Fibroblast of lung (primary cell): ENCODE results near the gene WWTR1. TPM values are rescaled to one million over a fixed set of nuclear protein-coding genes. Genes with fewer than 3 reads are reported as not detected.

Experiments used
- DNase-seq, 2 donors: peaks; one replicate each; pipeline versions ENCODE4 v3.0.0 to v3.0.0-alpha.2; 2010; ENCODE audit warnings: low read depth in 2 of 2
- H2AFZ ChIP-seq: 2 replicates; pipeline ENCODE4 v1.5.1; 2012; ENCODE audit warnings: low read length, control low read depth, inconsistent platforms
- H3K27ac ChIP-seq: 2 replicates; pipeline ENCODE4 v1.5.1; 2011; ENCODE audit warnings: low read length, control low read depth; ENCODE audit not compliant: insufficient read depth
- H3K27me3 ChIP-seq: 2 replicates; pipeline ENCODE4 v1.5.1; 2011; ENCODE audit warnings: mild to moderate bottlenecking, low read length; ENCODE audit not compliant: control insufficient read depth, insufficient read depth
- H3K36me3 ChIP-seq: 2 replicates; pipeline ENCODE4 v1.5.1; 2011; ENCODE audit warnings: low read length; ENCODE audit not compliant: control insufficient read depth, insufficient read depth
- H3K4me1 ChIP-seq: 2 replicates; pipeline ENCODE4 v1.5.1; 2011; ENCODE audit warnings: low read length; ENCODE audit not compliant: control insufficient read depth, insufficient read depth; ENCODE audit errors: extremely low read depth
- H3K4me2 ChIP-seq: 2 replicates; pipeline ENCODE4 v1.5.1; 2011; ENCODE audit warnings: low read length, control low read depth; ENCODE audit not compliant: insufficient read depth; ENCODE audit errors: extremely low read depth
- H3K4me3 ChIP-seq, 4 experiments: fragments of 200-600 bp in 1 of 4; sonication (generic) in 1 of 4; replicated peaks in 1 of 4; 2 replicates each; pipeline ENCODE4 v1.5.1; 2011 to 2016; ENCODE audit warnings: low read length in 4 of 4, low read depth in 3 of 4, mild to moderate bottlenecking in 3 of 4, control low read depth in 2 of 4, inconsistent platforms in 1 of 4, mixed read lengths in 1 of 4; ENCODE audit not compliant: insufficient read depth in 1 of 4; ENCODE audit errors: control extremely low read depth in 1 of 4
- H3K79me2 ChIP-seq: 2 replicates; pipeline ENCODE4 v1.5.1; 2012; ENCODE audit warnings: mild to moderate bottlenecking, low read length, inconsistent platforms; ENCODE audit not compliant: control insufficient read depth, insufficient read depth
- H3K9ac ChIP-seq: 2 replicates; pipeline ENCODE4 v1.5.1; 2011; ENCODE audit warnings: mild to moderate bottlenecking, low read length, control low read depth; ENCODE audit not compliant: insufficient read depth
- H3K9me3 ChIP-seq: 2 replicates; pipeline ENCODE4 v1.5.1; 2012; ENCODE audit warnings: low read depth, low read length; ENCODE audit not compliant: control insufficient read depth, insufficient read depth
- H4K20me1 ChIP-seq: 2 replicates; pipeline ENCODE4 v1.5.1; 2011; ENCODE audit warnings: low read length; ENCODE audit not compliant: control insufficient read depth, insufficient read depth; ENCODE audit errors: extremely low read depth
- CTCF ChIP-seq, 2 donors: IDR thresholded peaks in 1 of 2; conservative IDR thresholded peaks in 1 of 2; 1 replicate in 1 of 2; 2 replicates in 1 of 2; pipeline ENCODE4 v1.5.1; 2011 to 2012; ENCODE audit warnings: low read length in 2 of 2, control low read depth in 1 of 2, inconsistent platforms in 1 of 2, low read depth in 1 of 2, mild to moderate bottlenecking in 1 of 2
- EZH2 ChIP-seq: IDR thresholded peaks from 2 replicates; pipeline ENCODE4 v1.5.1; 2012; ENCODE audit warnings: low read length, control low read depth, mild to moderate bottlenecking; ENCODE audit errors: missing control alignments
- polyA plus RNA-seq, 2 donors: library from polyadenylated mRNA; depleted of rRNA in 1 of 2; stranded (reverse) in 1 of 2; unstranded in 1 of 2; fragments of >200 nt; gene quantifications; 2 replicates each; pipeline ENCODE4 v1.2.1, GENCODE V29; 2011 to 2012; ENCODE audit warnings: missing spikeins in 1 of 2
- total RNA-seq: library from RNA; depleted of rRNA; stranded (reverse); fragments of >200 nt; gene quantifications from 2 replicates; pipeline ENCODE4 v1.2.1, GENCODE V29; 2014

The WWTR1 gene
- total and polyA plus RNA-seq, 2 donors (not counting 1 experiment from before 2014, with no cell fraction given) = 13.7 to 71.5 TPM

DNA sequence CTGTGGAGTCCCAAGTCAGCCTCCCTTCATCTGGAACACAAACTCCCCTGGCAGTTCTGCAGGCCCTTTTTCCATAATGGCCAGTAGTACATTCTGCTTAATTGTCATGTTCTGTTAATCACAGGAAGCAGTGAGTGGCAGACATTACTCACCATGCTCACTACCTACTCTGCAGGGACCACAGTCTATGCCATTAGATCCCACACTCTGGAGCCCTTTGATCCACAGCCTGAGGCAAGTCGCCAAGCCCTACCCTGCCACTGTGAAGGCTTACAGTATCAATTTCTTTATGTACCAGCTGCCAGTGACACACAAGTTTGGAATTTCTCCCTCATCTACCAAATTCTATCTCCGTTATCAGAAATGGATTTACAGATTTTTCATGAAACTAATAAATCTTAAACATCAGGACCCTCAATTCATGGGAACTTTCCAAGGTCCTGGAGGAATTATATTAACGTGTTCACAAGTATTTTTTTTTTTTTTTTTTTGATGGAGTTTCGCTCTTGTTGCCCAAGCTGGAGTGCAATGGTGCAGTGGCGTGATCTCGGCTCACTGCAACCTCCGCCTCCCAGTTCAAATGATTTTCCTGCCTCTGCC is 20.6 kb upstream of the WWTR1 start:
- Histone ChIP-seq H3K27ac (no peak overlapping the region), H2AFZ (no peak overlapping the region), H3K9ac (no peak overlapping the region)

DNA sequence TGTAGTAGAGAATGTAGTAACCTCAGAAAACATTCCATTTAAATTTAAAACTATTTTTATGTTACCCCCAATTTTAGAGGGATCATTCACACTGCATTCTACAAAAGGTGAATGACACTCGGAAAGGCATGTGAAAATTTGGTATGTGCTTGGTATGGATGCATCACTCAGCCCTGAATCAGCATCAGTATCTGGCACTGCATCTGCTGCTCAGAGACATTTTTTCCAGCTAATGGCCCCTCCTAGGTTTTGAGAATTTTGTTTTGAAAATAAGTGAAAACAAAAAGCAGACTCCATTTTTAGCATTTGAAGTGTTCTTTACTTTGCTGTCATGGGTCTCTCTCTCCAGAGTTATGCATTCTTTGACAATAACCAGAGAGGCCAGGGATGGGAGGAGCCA is 15.6 kb upstream of the WWTR1 start:
- H3K27me3 ChIP-seq = no peaks in the 10 kb centered on the region
- no peaks in the 10 kb centered on the region for H3K9me3 ChIP-seq
- no peaks in the 10 kb centered on the region for H3K79me2 ChIP-seq
- no peak overlapping the region for H3K9ac ChIP-seq
- H3K27ac ChIP-seq = no peak overlapping the region
- H2AFZ ChIP-seq = no peak overlapping the region
- DNase-seq = peak in 1 of 2 donors; percentile 83
- H3K4me2 ChIP-seq = no peak overlapping the region
- H3K4me3 ChIP-seq = no peak overlapping the region
- H3K36me3 ChIP-seq = no peaks in the 10 kb centered on the region
- no peak for TF ChIP-seq CTCF (conservative IDR thresholded peaks at IDR 0.05 in 1 of 2, IDR thresholded peaks at IDR 0.05 in 1 of 2; ENCODE audit: low read depth in 1 of 2, low read length in 2 of 2)
- no peak for TF ChIP-seq EZH2
- no peaks in the 10 kb centered on the region for H4K20me1 ChIP-seq
- no peaks in the 10 kb centered on the region for H3K4me1 ChIP-seq

More for the DNA sequence above, 20.6 kb upstream of the WWTR1 start:
- DNase-seq = peak in 1 of 2 donors; percentile 25
- no peaks in the 10 kb centered on the region for H3K27me3 ChIP-seq
- no peak overlapping the region for H3K4me3 ChIP-seq
- no peaks in the 10 kb centered on the region for H3K36me3 ChIP-seq
- H3K79me2 ChIP-seq = no peaks in the 10 kb centered on the region
- no peaks in the 10 kb centered on the region for H3K4me1 ChIP-seq
- H3K9me3 ChIP-seq = no peaks in the 10 kb centered on the region
- H3K4me2 ChIP-seq = no peak overlapping the region
- no peaks in the 10 kb centered on the region for H4K20me1 ChIP-seq
- TF ChIP-seq CTCF (conservative IDR thresholded peaks at IDR 0.05 in 1 of 2, IDR thresholded peaks at IDR 0.05 in 1 of 2; ENCODE audit: low read depth in 1 of 2, low read length in 2 of 2) = no peak

DNA sequence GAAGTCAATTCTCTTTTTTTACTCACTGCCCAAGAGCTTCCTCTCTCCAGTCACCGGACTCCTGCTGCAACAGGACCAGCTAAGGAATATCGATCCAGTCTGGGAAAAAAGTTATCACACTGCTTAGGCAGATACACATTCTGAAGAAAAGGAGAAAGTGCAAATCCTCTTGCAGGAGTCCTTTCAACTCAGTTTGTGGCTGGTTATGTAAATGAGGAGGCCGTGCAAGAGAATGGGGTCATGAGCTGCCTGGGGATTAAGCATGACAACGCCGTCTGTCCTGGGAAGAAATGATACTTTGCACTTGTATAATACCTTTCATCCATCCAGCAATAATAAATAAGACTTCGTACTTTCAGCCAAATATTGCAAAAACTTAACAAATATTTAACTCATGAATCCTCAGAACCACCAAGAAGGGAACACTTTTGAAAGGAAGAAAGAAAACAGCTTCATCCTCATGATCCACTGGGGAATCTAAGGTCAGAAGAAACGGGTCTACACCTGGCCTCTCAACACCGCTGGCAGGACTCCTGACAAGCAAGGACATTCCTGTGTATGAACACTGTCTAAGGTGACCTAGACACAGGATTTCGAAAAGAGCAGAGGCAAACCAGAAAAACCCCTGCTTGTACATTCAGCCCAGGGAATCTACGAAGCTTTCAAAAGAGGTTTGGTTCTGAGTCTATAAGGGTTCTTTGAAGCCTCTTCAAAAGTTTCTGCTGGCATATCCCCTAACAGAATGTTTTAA is 13.1 kb upstream of the WWTR1 start:
- Histone ChIP-seq H3K9me3 (no peaks in the 10 kb centered on the region), H2AFZ (no peak overlapping the region), H3K79me2 (no peaks in the 10 kb centered on the region), H3K4me2 (no peak overlapping the region), H4K20me1 (no peaks in the 10 kb centered on the region), H3K9ac (no peak overlapping the region), H3K27ac (no peak overlapping the region), H3K4me3 (no peak overlapping the region), H3K27me3 (no peaks in the 10 kb centered on the region), H3K4me1 (no peaks in the 10 kb centered on the region), H3K36me3 (no peaks in the 10 kb centered on the region)
- peak in 1 of 2 donors; percentile 28 for DNase-seq
- TF ChIP-seq CTCF (conservative IDR thresholded peaks at IDR 0.05 in 1 of 2, IDR thresholded peaks at IDR 0.05 in 1 of 2; ENCODE audit: low read depth in 1 of 2, low read length in 2 of 2) (no peak), EZH2 (no peak)
